BLaER1 (cell line): ENCODE measurements around the gene RASGRF1.
"Not testable (repeated sequence)": the region's sequence is repeated elsewhere in the genome, so short reads cannot be mapped to it uniquely, and the experiment has no call there.

Experiments used
- H3K27ac ChIP-seq: shearing (Covaris generic); formaldehyde crosslinking; 2 replicates; pipeline ENCODE4 v1.8.1; 2022
- H3K27me3 ChIP-seq: shearing (Covaris generic); formaldehyde crosslinking; 2 replicates; pipeline ENCODE4 v1.8.1; 2022
- H3K36me3 ChIP-seq: shearing (Covaris generic); formaldehyde crosslinking; 2 replicates; pipeline ENCODE4 v1.8.1; 2022
- H3K4me1 ChIP-seq: shearing (Covaris generic); formaldehyde crosslinking; 2 replicates; pipeline ENCODE4 v1.8.1; 2022
- H3K4me2 ChIP-seq: shearing (Covaris generic); formaldehyde crosslinking; 2 replicates; pipeline ENCODE4 v1.8.1; 2022
- H3K4me3 ChIP-seq: shearing (Covaris generic); formaldehyde crosslinking; 2 replicates; pipeline ENCODE4 v1.8.1; 2022
- H3K9ac ChIP-seq: shearing (Covaris generic); formaldehyde crosslinking; 2 replicates; pipeline ENCODE4 v1.8.1; 2022
- H3K9me3 ChIP-seq: shearing (Covaris generic); formaldehyde crosslinking; 2 replicates; pipeline ENCODE4 v1.8.1; 2022
- H4K20me1 ChIP-seq: shearing (Covaris generic); formaldehyde crosslinking; 2 replicates; pipeline ENCODE4 v1.8.1; 2022
- Cebpa-rat ChIP-seq: shearing (Covaris generic); IDR thresholded peaks from 2 replicates; pipeline ENCODE4 v1.8.1; 2022

Gene RASGRF1

GRCh38 chr15:79030470-79030869 is 60.1 kb downstream of the RASGRF1 start:
- peaks cover 10% of the 10 kb centered on the region for H3K9me3 ChIP-seq
- no peak for TF ChIP-seq Cebpa-rat
- H3K4me3 ChIP-seq: no peak overlapping the region
- no peaks in the 10 kb centered on the region for H3K36me3 ChIP-seq
- no peaks in the 10 kb centered on the region for H4K20me1 ChIP-seq
- H3K4me2 ChIP-seq: no peak overlapping the region
- no peak overlapping the region for H3K9ac ChIP-seq
- peaks cover 6% of the 10 kb centered on the region; the same call in 1 of the 2 replicates for H3K4me1 ChIP-seq
- no peak overlapping the region for H3K27ac ChIP-seq
- H3K27me3 ChIP-seq: no peaks in the 10 kb centered on the region

DNA sequence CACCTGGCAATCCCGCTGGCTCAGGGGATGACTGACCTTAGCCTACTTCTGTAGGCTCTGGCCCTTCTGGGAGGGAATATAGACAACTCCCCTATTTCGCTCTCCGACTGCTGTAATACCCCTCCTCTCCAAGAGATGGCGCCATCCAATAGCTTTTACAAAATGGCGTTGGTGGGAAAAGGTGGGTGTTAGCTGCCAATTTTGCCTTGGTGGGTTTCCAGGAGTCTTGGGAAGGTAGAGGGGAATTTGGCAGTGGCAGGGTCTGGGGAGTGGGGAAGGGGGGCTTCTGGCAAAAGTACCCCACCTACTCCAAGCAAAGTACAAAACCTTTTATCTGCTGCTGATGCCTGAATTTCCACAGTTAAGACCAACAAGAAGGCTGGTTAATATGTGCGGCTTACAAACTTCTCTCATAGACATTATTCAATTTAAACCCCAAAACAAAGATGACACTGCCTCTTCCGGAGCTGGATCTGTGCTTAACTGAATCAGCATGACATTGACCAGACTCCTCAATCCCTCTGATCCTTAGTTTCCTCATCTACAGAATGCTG is 62.1 kb downstream of the RASGRF1 start:
- no peaks in the 10 kb centered on the region for H4K20me1 ChIP-seq
- H3K4me3 ChIP-seq: no peak overlapping the region
- H3K27ac ChIP-seq: no peak overlapping the region
- no peak overlapping the region for H3K9ac ChIP-seq
- no peaks in the 10 kb centered on the region for H3K27me3 ChIP-seq
- TF ChIP-seq Cebpa-rat: no peak
- H3K36me3 ChIP-seq: no peaks in the 10 kb centered on the region
- H3K4me2 ChIP-seq: no peak overlapping the region
- peaks cover 10% of the 10 kb centered on the region for H3K4me1 ChIP-seq
- 0 out of 2 replicates have a peak, but pooled peaks cover 9% of the 10 kb centered on the region for H3K9me3 ChIP-seq

- no peak overlapping the region for H3K4me3 ChIP-seq
- no peak overlapping the region for H3K9ac ChIP-seq
- peaks cover 9% of the 10 kb centered on the region for H3K4me1 ChIP-seq
- H4K20me1 ChIP-seq: no peaks in the 10 kb centered on the region
- H3K4me2 ChIP-seq: no peak overlapping the region
- H3K27me3 ChIP-seq: no peaks in the 10 kb centered on the region
- H3K36me3 ChIP-seq: no peaks in the 10 kb centered on the region
- no peak for TF ChIP-seq Cebpa-rat
- H3K27ac ChIP-seq: no peak overlapping the region
- 0 out of 2 replicates have a peak, but pooled peaks cover 8% of the 10 kb centered on the region for H3K9me3 ChIP-seq
These were observed 62.8 kb downstream of the RASGRF1 start for GRCh38 chr15:79027532-79028410.

DNA sequence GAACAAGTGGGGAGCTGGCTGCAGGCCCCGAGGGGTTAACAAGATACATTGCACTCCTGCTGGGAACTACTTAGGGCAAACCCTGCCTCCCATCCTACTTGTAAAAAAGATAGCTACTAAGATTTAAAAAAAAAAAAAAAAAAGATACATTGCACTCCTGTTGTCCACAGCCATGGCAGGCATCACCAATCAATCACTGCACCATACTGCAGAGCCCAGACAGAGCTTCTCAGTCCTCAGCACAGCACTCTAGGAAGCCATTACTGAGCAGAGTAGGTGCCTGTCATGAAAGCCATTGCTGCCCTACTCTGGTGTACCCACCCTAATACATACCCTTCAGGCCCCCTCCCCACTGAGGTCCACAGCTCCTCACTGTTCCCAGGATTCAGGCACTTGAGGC is 64.8 kb downstream of the RASGRF1 start:
- H3K27me3 ChIP-seq: no peaks in the 10 kb centered on the region
- no peaks in the 10 kb centered on the region for H3K36me3 ChIP-seq
- H3K9me3 ChIP-seq: 0 out of 2 replicates have a peak, but pooled peaks cover 8% of the 10 kb centered on the region
- H3K27ac ChIP-seq: no peak overlapping the region
- H3K4me1 ChIP-seq: peaks cover 4% of the 10 kb centered on the region; the same call in 1 of the 2 replicates
- no peak overlapping the region for H3K9ac ChIP-seq
- no peaks in the 10 kb centered on the region for H4K20me1 ChIP-seq
- H3K4me3 ChIP-seq: no peak overlapping the region
- TF ChIP-seq Cebpa-rat: no peak
- H3K4me2 ChIP-seq: no peak overlapping the region

DNA sequence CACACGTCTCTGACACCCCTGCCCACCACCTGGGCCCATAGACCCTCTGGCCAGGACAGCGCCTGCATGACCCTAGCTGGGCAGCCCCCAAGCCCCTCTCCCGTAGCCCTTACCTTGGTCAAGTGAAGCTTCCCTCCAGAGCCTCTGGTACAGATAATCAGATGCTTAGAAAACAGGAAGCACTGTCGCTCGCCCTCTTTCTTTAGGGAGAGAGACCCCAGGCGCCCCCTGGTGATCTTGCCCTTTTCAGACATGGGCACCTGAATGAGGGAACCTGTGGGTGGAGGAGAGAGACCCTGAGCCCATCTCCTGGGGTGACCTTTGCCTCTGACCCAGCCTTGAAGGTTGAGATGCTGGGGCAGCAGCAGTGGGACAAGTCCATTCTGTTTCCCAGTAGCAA is 65.4 kb downstream of the RASGRF1 start:
- Histone ChIP-seq H3K4me3 (no peak overlapping the region), H3K4me1 (peaks cover 4% of the 10 kb centered on the region; the same call in 1 of the 2 replicates), H3K4me2 (no peak overlapping the region), H3K27ac (no peak overlapping the region), H4K20me1 (no peaks in the 10 kb centered on the region), H3K9me3 (0 out of 2 replicates have a peak, but pooled peaks cover 8% of the 10 kb centered on the region), H3K9ac (no peak overlapping the region), H3K36me3 (no peaks in the 10 kb centered on the region), H3K27me3 (no peaks in the 10 kb centered on the region)
- TF ChIP-seq Cebpa-rat: no peak

DNA sequence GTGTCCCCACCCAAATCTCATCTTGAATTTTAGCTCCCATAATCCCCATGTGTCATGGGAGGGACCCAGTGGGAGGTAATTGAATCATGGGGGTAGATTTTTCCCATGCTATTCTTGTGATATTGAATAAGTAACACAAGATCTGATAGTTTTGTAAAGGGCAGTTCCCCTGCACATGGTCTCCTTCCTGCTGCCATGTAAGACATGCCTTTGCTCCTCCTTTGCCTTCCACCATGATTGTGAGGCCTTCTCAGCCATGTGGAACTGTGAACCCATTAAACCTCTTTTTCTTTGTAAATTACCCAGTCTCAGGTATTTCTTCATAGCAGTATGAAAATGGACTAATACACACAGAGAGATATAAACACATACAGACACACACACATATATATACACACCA is 66.1 kb downstream of the RASGRF1 start:
- not testable (repeated sequence) for H3K9me3 ChIP-seq

GRCh38 chr15:79023918-79024317 is 66.7 kb downstream of the RASGRF1 start:
- H3K4me1 ChIP-seq: peaks cover 4% of the 10 kb centered on the region; the same call in 1 of the 2 replicates
- no peak for TF ChIP-seq Cebpa-rat
- H3K9ac ChIP-seq: no peak overlapping the region
- H4K20me1 ChIP-seq: no peaks in the 10 kb centered on the region
- H3K27ac ChIP-seq: no peak overlapping the region
- H3K9me3 ChIP-seq: 0 out of 2 replicates have a peak, but pooled peaks cover 8% of the 10 kb centered on the region
- H3K36me3 ChIP-seq: no peaks in the 10 kb centered on the region
- no peaks in the 10 kb centered on the region for H3K27me3 ChIP-seq
- H3K4me2 ChIP-seq: no peak overlapping the region
- no peak overlapping the region for H3K4me3 ChIP-seq

More for the DNA sequence above, 66.1 kb downstream of the RASGRF1 start:
- not testable (repeated sequence) for H3K36me3 ChIP-seq, H4K20me1 ChIP-seq, H3K9ac ChIP-seq, H3K4me1 ChIP-seq, H3K4me3 ChIP-seq, H3K27me3 ChIP-seq, H3K4me2 ChIP-seq, H3K27ac ChIP-seq

DNA sequence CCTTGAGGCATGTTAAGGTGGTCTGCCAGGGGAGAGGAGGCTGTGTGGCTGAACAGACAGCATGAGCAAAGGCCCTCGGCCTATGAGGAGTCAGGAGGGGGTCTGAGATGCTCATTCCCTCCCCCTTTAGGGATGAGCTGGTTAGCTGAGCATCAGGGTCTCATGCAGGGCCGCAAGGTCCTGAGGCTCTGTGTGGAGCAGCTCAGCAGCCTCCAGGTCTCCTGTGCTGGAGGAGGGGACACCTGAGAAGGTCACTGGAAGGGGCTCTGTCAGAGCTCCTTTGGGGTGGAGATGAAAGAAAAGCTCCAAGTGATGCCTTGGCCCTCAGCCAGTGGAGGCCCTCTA is 67.1 kb downstream of the RASGRF1 start:
- H3K9ac ChIP-seq: no peak overlapping the region
- H3K27ac ChIP-seq: no peak overlapping the region
- peaks cover 4% of the 10 kb centered on the region; the same call in 1 of the 2 replicates for H3K4me1 ChIP-seq
- H3K9me3 ChIP-seq: 0 out of 2 replicates have a peak, but pooled peaks cover 8% of the 10 kb centered on the region
- H3K36me3 ChIP-seq: no peaks in the 10 kb centered on the region
- no peaks in the 10 kb centered on the region for H4K20me1 ChIP-seq
- no peaks in the 10 kb centered on the region for H3K27me3 ChIP-seq
- TF ChIP-seq Cebpa-rat: no peak
- no peak overlapping the region for H3K4me3 ChIP-seq
- no peak overlapping the region for H3K4me2 ChIP-seq

DNA sequence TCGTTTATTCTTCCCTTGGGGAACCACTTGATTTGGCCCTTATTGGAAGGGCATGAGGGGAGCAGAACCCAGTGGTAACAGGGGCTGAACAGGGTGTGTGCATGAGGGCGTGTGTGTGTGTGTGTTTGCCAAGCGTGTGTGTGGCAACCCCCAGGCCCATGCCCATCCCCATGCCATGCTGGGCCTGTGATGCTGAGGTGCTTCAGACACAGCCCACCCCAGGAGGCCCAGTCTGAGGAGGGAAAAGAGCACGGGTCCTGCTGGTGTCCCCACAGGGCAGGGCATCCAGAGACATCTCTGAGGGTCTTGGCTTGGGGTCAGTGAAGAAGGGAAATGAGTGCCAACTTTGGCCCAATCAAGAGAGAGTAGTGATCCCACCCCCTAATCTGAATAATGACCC is 71.6 kb downstream of the RASGRF1 start:
- Histone ChIP-seq H3K27ac (no peak overlapping the region), H3K9me3 (no peaks in the 10 kb centered on the region)
- no peak for TF ChIP-seq Cebpa-rat

GRCh38 chr15:79017953-79018352 is 72.6 kb downstream of the RASGRF1 start:
- Histone ChIP-seq H3K9ac (no peak overlapping the region), H3K9me3 (no peaks in the 10 kb centered on the region), H3K27me3 (no peaks in the 10 kb centered on the region), H3K4me1 (peaks cover 31% of the 10 kb centered on the region), H3K4me3 (no peak overlapping the region), H4K20me1 (no peaks in the 10 kb centered on the region), H3K36me3 (no peaks in the 10 kb centered on the region), H3K27ac (no peak overlapping the region), H3K4me2 (no peak overlapping the region)
- TF ChIP-seq Cebpa-rat: no peak

More for the DNA sequence above, 71.6 kb downstream of the RASGRF1 start:
- no peaks in the 10 kb centered on the region for H3K36me3 ChIP-seq
- H3K9ac ChIP-seq: no peak overlapping the region
- H3K27me3 ChIP-seq: no peaks in the 10 kb centered on the region
- H3K4me2 ChIP-seq: no peak overlapping the region
- no peaks in the 10 kb centered on the region for H4K20me1 ChIP-seq
- H3K4me1 ChIP-seq: peaks cover 31% of the 10 kb centered on the region
- no peak overlapping the region for H3K4me3 ChIP-seq
